OCI-LY3 (cell line): Measurements from ENCODE around the gene KLF3.

Experiments used
- EZH2phosphoT487 ChIP-seq: fragments of 200-600 bp; shearing (Covaris generic); IDR thresholded peaks from 2 replicates; pipeline ENCODE4 v1.6.1; 2018; ENCODE audit warnings: antibody characterized with exemption, mixed run types, low read depth
- TF ChIP-seq, protein P1 (sequence below): fragments of 200-600, 300-600 bp; sonication (generic); IDR thresholded peaks from 2 replicates; pipeline ENCODE4 v1.5.1; 2014; ENCODE audit warnings: antibody characterized with exemption, low read length, low read depth

GRCh38 chr4:38745881-38746280 lies 81.9 kb downstream of the KLF3 start:
- TF ChIP-seq, protein P1, sequence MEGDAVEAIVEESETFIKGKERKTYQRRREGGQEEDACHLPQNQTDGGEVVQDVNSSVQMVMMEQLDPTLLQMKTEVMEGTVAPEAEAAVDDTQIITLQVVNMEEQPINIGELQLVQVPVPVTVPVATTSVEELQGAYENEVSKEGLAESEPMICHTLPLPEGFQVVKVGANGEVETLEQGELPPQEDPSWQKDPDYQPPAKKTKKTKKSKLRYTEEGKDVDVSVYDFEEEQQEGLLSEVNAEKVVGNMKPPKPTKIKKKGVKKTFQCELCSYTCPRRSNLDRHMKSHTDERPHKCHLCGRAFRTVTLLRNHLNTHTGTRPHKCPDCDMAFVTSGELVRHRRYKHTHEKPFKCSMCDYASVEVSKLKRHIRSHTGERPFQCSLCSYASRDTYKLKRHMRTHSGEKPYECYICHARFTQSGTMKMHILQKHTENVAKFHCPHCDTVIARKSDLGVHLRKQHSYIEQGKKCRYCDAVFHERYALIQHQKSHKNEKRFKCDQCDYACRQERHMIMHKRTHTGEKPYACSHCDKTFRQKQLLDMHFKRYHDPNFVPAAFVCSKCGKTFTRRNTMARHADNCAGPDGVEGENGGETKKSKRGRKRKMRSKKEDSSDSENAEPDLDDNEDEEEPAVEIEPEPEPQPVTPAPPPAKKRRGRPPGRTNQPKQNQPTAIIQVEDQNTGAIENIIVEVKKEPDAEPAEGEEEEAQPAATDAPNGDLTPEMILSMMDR = no peak
- no peak for TF ChIP-seq EZH2phosphoT487
